NB4 (cell line): ENCODE results near the gene GMEB1.
"Not testable (repeated sequence)": the region's sequence is repeated elsewhere in the genome, so short reads cannot be mapped to it uniquely, and the experiment has no call there.

Experiments
- DNase-seq: peaks from one replicate; pipeline ENCODE4 v3.0.0; 2010; ENCODE audit warnings: low read depth
- H3K4me3 ChIP-seq: one replicate; pipeline ENCODE4 v1.5.1; 2011; ENCODE audit warnings: mild to moderate bottlenecking, low read depth, low read length, moderate library complexity
- CTCF ChIP-seq: IDR thresholded peaks from one replicate; pipeline ENCODE4 v1.5.1; 2012; ENCODE audit warnings: low read depth, low read length
- MAX ChIP-seq: IDR thresholded peaks from 2 replicates; pipeline ENCODE4 v1.6.1; 2011; ENCODE audit warnings: low read depth, low read length
- MYC ChIP-seq: IDR thresholded peaks from 2 replicates; pipeline ENCODE4 v1.6.1; 2011; ENCODE audit warnings: low read depth, low read length
- POLR2A ChIP-seq: IDR thresholded peaks from 2 replicates; pipeline ENCODE4 v1.6.1; 2011; ENCODE audit warnings: mild to moderate bottlenecking; ENCODE audit not compliant: insufficient read length; ENCODE audit errors: extremely low read depth

The GMEB1 gene

GRCh38 chr1:28642847-28643635, 25.5 kb upstream of the GMEB1 start, which contains the start of gene TAF12:
TAF12 (minus strand) TSS chr1:28643067; CDS start chr1:28622081, 20,986 bp downstream.
- TF ChIP-seq MYC (peak; percentile 98), CTCF (peak; percentile 15), POLR2A (peak; percentile 89), MAX (peak; percentile 98)
- peak within 1 kb of the TSS; percentile 98 for H3K4me3 ChIP-seq
- peak; percentile 97 for DNase-seq

GRCh38 chr1:28644494-28644893, 24.1 kb upstream of the GMEB1 start:
- peak overlapping the region; percentile 98 for H3K4me3 ChIP-seq
- no peak for TF ChIP-seq MAX
- no peak for TF ChIP-seq MYC
- no peak for TF ChIP-seq POLR2A
- no peak for TF ChIP-seq CTCF
- DNase-seq = no peak

- not testable (repeated sequence) for H3K4me3 ChIP-seq, DNase-seq
Observed at GRCh38 chr1:28645406-28645805, 23.2 kb upstream of the GMEB1 start.

- TF ChIP-seq POLR2A (no peak), MYC (no peak), MAX (no peak), CTCF (no peak)
- H3K4me3 ChIP-seq = no peak overlapping the region
- DNase-seq = no peak
Observed at GRCh38 chr1:28646040-28646439, 22.5 kb upstream of the GMEB1 start.

GRCh38 chr1:28648008-28648473, 20.5 kb upstream of the GMEB1 start:
- peak overlapping the region; percentile 80 for H3K4me3 ChIP-seq
- DNase-seq = peak; percentile 96
- peak; percentile 59 for TF ChIP-seq MYC
- TF ChIP-seq POLR2A = no peak
- peak; percentile 68 for TF ChIP-seq MAX
- TF ChIP-seq CTCF = no peak

GRCh38 chr1:28648474-28649198, 19.9 kb upstream of the GMEB1 start, which contains the start of gene RNU11:
RNU11 (plus strand) TSS chr1:28648600.
- peak within 1 kb of the TSS; percentile 80 for H3K4me3 ChIP-seq
- peak; percentile 26; the same call in 1 of the 2 replicates for TF ChIP-seq MAX
- TF ChIP-seq POLR2A = peak; percentile 100
- peak; percentile 78 for TF ChIP-seq MYC
- no peak for TF ChIP-seq CTCF
- peak; percentile 97 for DNase-seq

GRCh38 chr1:28653063-28653462, 15.5 kb upstream of the GMEB1 start:
- H3K4me3 ChIP-seq, DNase-seq: not testable (repeated sequence)

GRCh38 chr1:28653870-28654269, 14.7 kb upstream of the GMEB1 start:
- H3K4me3 ChIP-seq = not testable (repeated sequence)
- DNase-seq = peak; percentile 29
